SU-DHL-6 (cell line): ENCODE results near the gene WDR35.

Source experiments
- H2AFZ ChIP-seq: fragments of 200-600 bp; sonication (generic); 2 replicates; pipeline ENCODE4 v1.6.1; 2014; ENCODE audit warnings: low read depth, mild to moderate bottlenecking, moderate library complexity, mixed read lengths, antibody characterized with exemption, low read length; ENCODE audit not compliant: severe bottlenecking
- H3F3A ChIP-seq: fragments of 200-600 bp; shearing (Covaris generic); 2 replicates; pipeline ENCODE4 v1.6.0; 2016; ENCODE audit warnings: antibody characterized with exemption, mild to moderate bottlenecking; ENCODE audit not compliant: insufficient read depth
- H3K27ac ChIP-seq: fragments of 200-600 bp; sonication (generic); 2 replicates; pipeline ENCODE4 v1.5.1; 2016; ENCODE audit warnings: low read depth, mild to moderate bottlenecking, low read length, moderate library complexity, mixed read lengths
- H3K27me3 ChIP-seq: fragments of 200-600 bp; sonication (generic), shearing (Covaris generic); 2 replicates; pipeline ENCODE4 v1.6.0; 2014; ENCODE audit warnings: mild to moderate bottlenecking, low read length
- H3K36me3 ChIP-seq: fragments of 200-600 bp; sonication (generic); 2 replicates; pipeline ENCODE4 v1.6.1; 2014; ENCODE audit warnings: mild to moderate bottlenecking, low read length, mixed read lengths
- H3K4me2 ChIP-seq: fragments of 300-600, 200-600 bp; shearing (Covaris generic), sonication (generic); 2 replicates; pipeline ENCODE4 v1.6.0; 2014; ENCODE audit warnings: low read length, low read depth, mild to moderate bottlenecking; ENCODE audit not compliant: poor library complexity, severe bottlenecking
- H3K4me3 ChIP-seq: fragments of 200-600 bp; sonication (generic); 2 replicates; pipeline ENCODE4 v1.5.1; 2014; ENCODE audit warnings: antibody characterized with exemption, low read length, mild to moderate bottlenecking, mixed read lengths; ENCODE audit not compliant: insufficient read depth, poor library complexity, severe bottlenecking
- H3K79me2 ChIP-seq: fragments of 200-600 bp; sonication (generic); 2 replicates; pipeline ENCODE4 v1.6.1; 2014; ENCODE audit warnings: mild to moderate bottlenecking, low read length, moderate library complexity; ENCODE audit not compliant: insufficient read depth
- H3K9ac ChIP-seq: fragments of 200-600 bp; sonication (generic); 2 replicates; pipeline ENCODE4 v1.7.0; 2014; ENCODE audit warnings: mild to moderate bottlenecking, low read length
- H3K9me2 ChIP-seq: fragments of 200-600 bp; sonication (generic); replicated peaks from 2 replicates; pipeline ENCODE4 v1.6.1; 2014; ENCODE audit warnings: low read length; ENCODE audit not compliant: insufficient read depth
- H3K9me3 ChIP-seq: fragments of 200-600 bp; sonication (generic); 2 replicates; pipeline ENCODE4 v1.6.1; 2014; ENCODE audit warnings: low read length, mixed read lengths; ENCODE audit not compliant: insufficient read depth
- H4K20me1 ChIP-seq: fragments of 200-600 bp; sonication (generic); 2 replicates; pipeline ENCODE4 v1.6.1; 2014; ENCODE audit warnings: low read depth, mild to moderate bottlenecking, antibody characterized with exemption, low read length, moderate library complexity, mixed read lengths
- EZH2phosphoT487 ChIP-seq: fragments of 200-600 bp; sonication (generic), shearing (Covaris generic); conservative IDR thresholded peaks from 2 replicates; pipeline ENCODE4 v1.6.1; 2018; ENCODE audit warnings: mild to moderate bottlenecking, antibody characterized with exemption, low read length, moderate library complexity, mixed read lengths
- TF ChIP-seq, protein P1 (sequence below): fragments of 200-600 bp; sonication (generic); IDR thresholded peaks from one replicate; pipeline ENCODE4 v1.5.1; 2017; ENCODE audit warnings: antibody characterized with exemption, mild to moderate bottlenecking, low read length, moderate library complexity; ENCODE audit not compliant: insufficient read depth, poor library complexity, severe bottlenecking

The WDR35 gene

GRCh38 chr2:19868224-19868623, 121.7 kb downstream of the WDR35 start:
- Histone ChIP-seq H2AFZ (no peak overlapping the region), H3F3A (no peaks in the 10 kb centered on the region), H3K79me2 (no peaks in the 10 kb centered on the region), H4K20me1 (no peaks in the 10 kb centered on the region), H3K27ac (no peak overlapping the region), H3K27me3 (no peaks in the 10 kb centered on the region), H3K9me3 (no peaks in the 10 kb centered on the region), H3K4me3 (no peak overlapping the region), H3K4me2 (no peak overlapping the region), H3K9me2 (no peaks in the 10 kb centered on the region), H3K9ac (no peak overlapping the region), H3K36me3 (no peaks in the 10 kb centered on the region)
- TF ChIP-seq, protein P1, sequence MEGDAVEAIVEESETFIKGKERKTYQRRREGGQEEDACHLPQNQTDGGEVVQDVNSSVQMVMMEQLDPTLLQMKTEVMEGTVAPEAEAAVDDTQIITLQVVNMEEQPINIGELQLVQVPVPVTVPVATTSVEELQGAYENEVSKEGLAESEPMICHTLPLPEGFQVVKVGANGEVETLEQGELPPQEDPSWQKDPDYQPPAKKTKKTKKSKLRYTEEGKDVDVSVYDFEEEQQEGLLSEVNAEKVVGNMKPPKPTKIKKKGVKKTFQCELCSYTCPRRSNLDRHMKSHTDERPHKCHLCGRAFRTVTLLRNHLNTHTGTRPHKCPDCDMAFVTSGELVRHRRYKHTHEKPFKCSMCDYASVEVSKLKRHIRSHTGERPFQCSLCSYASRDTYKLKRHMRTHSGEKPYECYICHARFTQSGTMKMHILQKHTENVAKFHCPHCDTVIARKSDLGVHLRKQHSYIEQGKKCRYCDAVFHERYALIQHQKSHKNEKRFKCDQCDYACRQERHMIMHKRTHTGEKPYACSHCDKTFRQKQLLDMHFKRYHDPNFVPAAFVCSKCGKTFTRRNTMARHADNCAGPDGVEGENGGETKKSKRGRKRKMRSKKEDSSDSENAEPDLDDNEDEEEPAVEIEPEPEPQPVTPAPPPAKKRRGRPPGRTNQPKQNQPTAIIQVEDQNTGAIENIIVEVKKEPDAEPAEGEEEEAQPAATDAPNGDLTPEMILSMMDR = no peak
- TF ChIP-seq EZH2phosphoT487 = no peak

DNA sequence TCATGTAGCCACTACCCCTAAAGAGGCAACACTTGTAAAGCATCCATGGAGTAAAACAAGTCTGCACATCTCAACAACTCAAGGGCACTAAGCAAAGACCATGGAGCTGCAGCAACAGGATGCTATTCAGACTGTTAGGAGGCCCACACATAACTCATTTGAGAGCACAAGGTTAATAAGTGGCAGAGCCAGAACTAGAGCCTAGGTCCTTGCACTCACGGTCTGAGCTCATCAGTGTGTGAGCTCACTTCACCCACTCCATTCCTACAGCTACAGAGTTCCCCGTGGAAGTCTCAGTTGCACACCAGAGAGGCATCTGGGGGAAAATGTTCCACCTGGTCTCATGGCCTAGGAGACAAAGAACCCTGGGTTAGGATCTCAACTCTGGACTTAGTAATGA, 123.1 kb downstream of the WDR35 start:
- no peak for TF ChIP-seq EZH2phosphoT487
- TF ChIP-seq, protein P1 = no peak
- Histone ChIP-seq H3K27me3 (no peaks in the 10 kb centered on the region), H3K9me2 (no peaks in the 10 kb centered on the region), H3K79me2 (no peaks in the 10 kb centered on the region), H3K4me2 (no peak overlapping the region), H2AFZ (no peak overlapping the region), H4K20me1 (no peaks in the 10 kb centered on the region), H3K9me3 (no peaks in the 10 kb centered on the region), H3K9ac (no peak overlapping the region), H3F3A (no peaks in the 10 kb centered on the region), H3K36me3 (no peaks in the 10 kb centered on the region), H3K4me3 (no peak overlapping the region), H3K27ac (no peak overlapping the region)

- Histone ChIP-seq H3K36me3 (no peaks in the 10 kb centered on the region), H3K79me2 (no peaks in the 10 kb centered on the region), H3K4me3 (no peak overlapping the region), H3K4me2 (no peak overlapping the region), H4K20me1 (no peaks in the 10 kb centered on the region), H3F3A (no peaks in the 10 kb centered on the region), H3K9me3 (no peaks in the 10 kb centered on the region), H3K9me2 (no peaks in the 10 kb centered on the region), H3K27ac (no peak overlapping the region), H3K27me3 (no peaks in the 10 kb centered on the region), H2AFZ (no peak overlapping the region), H3K9ac (no peak overlapping the region)
- TF ChIP-seq, protein P1 = no peak
- no peak for TF ChIP-seq EZH2phosphoT487
Measured at GRCh38 chr2:19865151-19865550, 124.8 kb downstream of the WDR35 start.

- H3K9me3 ChIP-seq = no peaks in the 10 kb centered on the region
- no peaks in the 10 kb centered on the region for H3K79me2 ChIP-seq
- no peaks in the 10 kb centered on the region for H3K36me3 ChIP-seq
- no peak overlapping the region for H3K4me3 ChIP-seq
- TF ChIP-seq EZH2phosphoT487 = no peak
- TF ChIP-seq, protein P1 = no peak
- no peaks in the 10 kb centered on the region for H3K9me2 ChIP-seq
- H3F3A ChIP-seq = no peaks in the 10 kb centered on the region
- H3K27me3 ChIP-seq = no peaks in the 10 kb centered on the region
- no peak overlapping the region for H2AFZ ChIP-seq
- no peak overlapping the region for H3K4me2 ChIP-seq
- no peaks in the 10 kb centered on the region for H4K20me1 ChIP-seq
- H3K9ac ChIP-seq = no peak overlapping the region
- H3K27ac ChIP-seq = no peak overlapping the region
Measured at GRCh38 chr2:19864381-19864780, 125.5 kb downstream of the WDR35 start.
